Measurements from ENCODE around the gene RHOD.

DNA sequence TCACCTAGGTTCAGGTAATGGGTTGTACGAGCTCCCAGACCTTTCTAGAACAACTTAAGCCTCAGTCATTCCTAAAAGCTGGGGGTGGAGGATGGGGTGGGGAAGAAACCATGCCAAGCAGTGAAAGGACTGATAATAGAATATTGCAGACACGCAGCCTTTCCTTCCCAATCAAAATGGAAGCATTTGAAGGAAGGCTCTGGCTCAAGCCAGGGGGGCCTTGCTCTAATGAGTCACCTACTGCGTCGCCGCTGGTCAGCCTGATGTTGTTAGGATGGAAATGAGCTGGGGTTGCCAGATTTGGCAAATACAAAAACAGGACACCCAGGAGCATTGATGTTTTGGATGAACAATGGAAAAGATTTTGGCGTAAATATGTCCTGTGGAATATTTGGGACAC lies 27.5 kb upstream of the RHOD start:
- TF ChIP-seq EP300 (IDR thresholded peaks at IDR 0.05) = no peak
- TF ChIP-seq, protein P1, sequence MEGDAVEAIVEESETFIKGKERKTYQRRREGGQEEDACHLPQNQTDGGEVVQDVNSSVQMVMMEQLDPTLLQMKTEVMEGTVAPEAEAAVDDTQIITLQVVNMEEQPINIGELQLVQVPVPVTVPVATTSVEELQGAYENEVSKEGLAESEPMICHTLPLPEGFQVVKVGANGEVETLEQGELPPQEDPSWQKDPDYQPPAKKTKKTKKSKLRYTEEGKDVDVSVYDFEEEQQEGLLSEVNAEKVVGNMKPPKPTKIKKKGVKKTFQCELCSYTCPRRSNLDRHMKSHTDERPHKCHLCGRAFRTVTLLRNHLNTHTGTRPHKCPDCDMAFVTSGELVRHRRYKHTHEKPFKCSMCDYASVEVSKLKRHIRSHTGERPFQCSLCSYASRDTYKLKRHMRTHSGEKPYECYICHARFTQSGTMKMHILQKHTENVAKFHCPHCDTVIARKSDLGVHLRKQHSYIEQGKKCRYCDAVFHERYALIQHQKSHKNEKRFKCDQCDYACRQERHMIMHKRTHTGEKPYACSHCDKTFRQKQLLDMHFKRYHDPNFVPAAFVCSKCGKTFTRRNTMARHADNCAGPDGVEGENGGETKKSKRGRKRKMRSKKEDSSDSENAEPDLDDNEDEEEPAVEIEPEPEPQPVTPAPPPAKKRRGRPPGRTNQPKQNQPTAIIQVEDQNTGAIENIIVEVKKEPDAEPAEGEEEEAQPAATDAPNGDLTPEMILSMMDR (IDR thresholded peaks at IDR 0.05) = no peak
- TF ChIP-seq POLR2A (IDR thresholded peaks at IDR 0.05) = no peak
- no peak for TF ChIP-seq POLR2AphosphoS5 (IDR thresholded peaks at IDR 0.05)
